B cell (primary cell): ENCODE data around the gene PMIS2.

ENCODE experiments used
- EZH2 ChIP-seq: IDR thresholded peaks from 2 replicates; pipeline ENCODE4 v1.6.1; 2012; ENCODE audit warnings: borderline replicate concordance, low read depth, mild to moderate bottlenecking, moderate library complexity, low read length; ENCODE audit not compliant: insufficient read depth, poor library complexity, severe bottlenecking
- TF ChIP-seq, protein P1 (sequence below): fragments of 200-600 bp; IDR thresholded peaks from one replicate; pipeline ENCODE4 v1.8.0; 2022; ENCODE audit warnings: antibody characterized with exemption, mild to moderate bottlenecking

DNA sequence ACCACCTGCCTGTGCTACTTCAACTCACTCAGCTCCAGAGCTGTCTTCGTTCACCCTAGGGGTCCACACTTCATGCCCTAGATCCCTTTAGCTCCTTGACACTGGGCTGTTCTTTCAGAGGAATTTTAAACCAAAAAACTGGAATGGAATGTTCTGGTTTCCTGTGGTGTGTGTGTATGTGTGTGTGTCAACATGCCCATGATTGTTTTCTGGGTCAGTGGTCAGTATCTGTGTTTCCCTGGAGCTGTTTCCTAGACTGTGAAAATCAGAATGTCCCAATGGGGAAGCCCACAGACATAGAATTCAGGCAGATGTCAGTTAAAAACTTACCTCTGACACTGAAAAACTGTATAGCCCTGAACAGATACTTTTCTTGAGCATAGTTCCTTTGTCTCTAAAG lies 1.3 kb downstream of the PMIS2 start:
- no peak for TF ChIP-seq EZH2
- TF ChIP-seq, protein P1, sequence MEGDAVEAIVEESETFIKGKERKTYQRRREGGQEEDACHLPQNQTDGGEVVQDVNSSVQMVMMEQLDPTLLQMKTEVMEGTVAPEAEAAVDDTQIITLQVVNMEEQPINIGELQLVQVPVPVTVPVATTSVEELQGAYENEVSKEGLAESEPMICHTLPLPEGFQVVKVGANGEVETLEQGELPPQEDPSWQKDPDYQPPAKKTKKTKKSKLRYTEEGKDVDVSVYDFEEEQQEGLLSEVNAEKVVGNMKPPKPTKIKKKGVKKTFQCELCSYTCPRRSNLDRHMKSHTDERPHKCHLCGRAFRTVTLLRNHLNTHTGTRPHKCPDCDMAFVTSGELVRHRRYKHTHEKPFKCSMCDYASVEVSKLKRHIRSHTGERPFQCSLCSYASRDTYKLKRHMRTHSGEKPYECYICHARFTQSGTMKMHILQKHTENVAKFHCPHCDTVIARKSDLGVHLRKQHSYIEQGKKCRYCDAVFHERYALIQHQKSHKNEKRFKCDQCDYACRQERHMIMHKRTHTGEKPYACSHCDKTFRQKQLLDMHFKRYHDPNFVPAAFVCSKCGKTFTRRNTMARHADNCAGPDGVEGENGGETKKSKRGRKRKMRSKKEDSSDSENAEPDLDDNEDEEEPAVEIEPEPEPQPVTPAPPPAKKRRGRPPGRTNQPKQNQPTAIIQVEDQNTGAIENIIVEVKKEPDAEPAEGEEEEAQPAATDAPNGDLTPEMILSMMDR, result no peak
